ENCODE measurements around the gene CFAP74. TPM values are rescaled to one million over a fixed set of nuclear protein-coding genes. Genes with fewer than 3 reads are reported as not detected.

Gene CFAP74
- total RNA-seq, 2 donors from 2014 or later, result not detected

GRCh38 chr1:1956586-1957532 is 46.7 kb downstream of the CFAP74 start:
- ATAC-seq (no peak), DNase-seq (ENCODE audit: low spot score in 2 of 2) (no peak)
- Mint-ChIP-seq H3K36me3 (peaks cover 0 to 6% of the 10 kb centered on the region in 2 donors), H3K27ac (no peak overlapping the region), H3K9me3 (peaks cover 4 to 5% of the 10 kb centered on the region in 2 donors)

GRCh38 chr1:1956101-1956500 is 47.5 kb downstream of the CFAP74 start:
- peak overlapping the region; percentile 29 to 31 for H3K27ac Mint-ChIP-seq
- no peak for DNase-seq (ENCODE audit: low spot score in 2 of 2)

GRCh38 chr1:1955621-1956094 is 47.9 kb downstream of the CFAP74 start:
- no peak for ATAC-seq

More at GRCh38 chr1:1956101-1956500, 47.5 kb downstream of the CFAP74 start:
- H3K36me3 Mint-ChIP-seq, result peaks cover 0 to 12% of the 10 kb centered on the region in 2 donors
- H3K9me3 Mint-ChIP-seq, result peaks cover 5 to 9% of the 10 kb centered on the region in 2 donors
- no peak for ATAC-seq

GRCh38 chr1:1954831-1955441 is 48.6 kb downstream of the CFAP74 start:
- no peak for ATAC-seq
- Mint-ChIP-seq H3K36me3 (peaks cover 0 to 18% of the 10 kb centered on the region in 2 donors), H3K9me3 (peaks cover 5 to 18% of the 10 kb centered on the region in 2 donors), H3K27ac (peak overlapping the region in 1 of 2 donors; percentile 65)
- peak in 1 of 2 donors; percentile 27 for DNase-seq (ENCODE audit: low spot score in 2 of 2)

More at GRCh38 chr1:1955621-1956094, 47.9 kb downstream of the CFAP74 start:
- Mint-ChIP-seq H3K9me3 (peaks cover 5 to 14% of the 10 kb centered on the region in 2 donors), H3K27ac (peak overlapping the region in 1 of 2 donors; percentile 31), H3K36me3 (peaks cover 0 to 16% of the 10 kb centered on the region in 2 donors)
- DNase-seq (ENCODE audit: low spot score in 2 of 2), result no peak

- H3K9me3 Mint-ChIP-seq, result peaks cover 5 to 19% of the 10 kb centered on the region in 2 donors
- ATAC-seq (no peak), DNase-seq (ENCODE audit: low spot score in 2 of 2) (no peak)
- H3K27ac Mint-ChIP-seq, result no peak overlapping the region
- peaks cover 0 to 18% of the 10 kb centered on the region in 2 donors for H3K36me3 Mint-ChIP-seq
These were observed 49.6 kb downstream of the CFAP74 start for GRCh38 chr1:1954015-1954414.

- no peak for DNase-seq (ENCODE audit: low spot score in 2 of 2)
- ATAC-seq, result no peak
- peaks cover 0 to 18% of the 10 kb centered on the region in 2 donors for H3K36me3 Mint-ChIP-seq
- peak overlapping the region in 1 of 2 donors; percentile 33 for H3K27ac Mint-ChIP-seq
- peaks cover 5 to 19% of the 10 kb centered on the region in 2 donors for H3K9me3 Mint-ChIP-seq
These were observed 52.6 kb downstream of the CFAP74 start for GRCh38 chr1:1950940-1951339.

GRCh38 chr1:1948783-1949182 is 54.8 kb downstream of the CFAP74 start:
- Mint-ChIP-seq H3K9me3 (peaks cover 0 to 15% of the 10 kb centered on the region in 2 donors), H3K27ac (no peak overlapping the region), H3K36me3 (peaks cover 0 to 13% of the 10 kb centered on the region in 2 donors)
- no peak for DNase-seq (ENCODE audit: low spot score in 2 of 2)
- ATAC-seq, result no peak

GRCh38 chr1:1947493-1947892 is 56.1 kb downstream of the CFAP74 start:
- no peak for ATAC-seq
- H3K27ac Mint-ChIP-seq, result no peak overlapping the region
- H3K36me3 Mint-ChIP-seq, result peaks cover 0 to 13% of the 10 kb centered on the region in 2 donors
- DNase-seq (ENCODE audit: low spot score in 2 of 2), result no peak
- peaks cover 0 to 15% of the 10 kb centered on the region in 2 donors for H3K9me3 Mint-ChIP-seq

GRCh38 chr1:1946540-1946939 is 57.0 kb downstream of the CFAP74 start:
- Mint-ChIP-seq H3K9me3 (peaks cover 0 to 14% of the 10 kb centered on the region in 2 donors), H3K36me3 (peaks cover 0 to 11% of the 10 kb centered on the region in 2 donors), H3K27ac (no peak overlapping the region)
- DNase-seq (ENCODE audit: low spot score in 2 of 2) (no peak), ATAC-seq (no peak)

- Mint-ChIP-seq H3K9me3 (peaks cover 0 to 8% of the 10 kb centered on the region in 2 donors), H3K27ac (no peak overlapping the region), H3K36me3 (peaks cover 0 to 4% of the 10 kb centered on the region in 2 donors)
- DNase-seq (ENCODE audit: low spot score in 2 of 2) (no peak), ATAC-seq (no peak)
These were observed 57.7 kb downstream of the CFAP74 start for GRCh38 chr1:1945782-1946393.

GRCh38 chr1:1943834-1944570 is 59.6 kb downstream of the CFAP74 start:
- Mint-ChIP-seq H3K36me3 (no peaks in the 10 kb centered on the region), H3K9me3 (no peaks in the 10 kb centered on the region), H3K27ac (peak overlapping the region in 1 of 2 donors; percentile 26)
- peak; percentile 88 to 96 for ATAC-seq
- peak in 1 of 2 donors; percentile 66 for DNase-seq (ENCODE audit: low spot score in 2 of 2)

GRCh38 chr1:1942753-1943656 is 60.6 kb downstream of the CFAP74 start:
- ATAC-seq, result no peak
- no peak overlapping the region for H3K27ac Mint-ChIP-seq
- no peaks in the 10 kb centered on the region for H3K36me3 Mint-ChIP-seq
- no peaks in the 10 kb centered on the region for H3K9me3 Mint-ChIP-seq
- no peak for DNase-seq (ENCODE audit: low spot score in 2 of 2)

- DNase-seq (ENCODE audit: low spot score in 2 of 2), result no peak
- no peaks in the 10 kb centered on the region for H3K36me3 Mint-ChIP-seq
- ATAC-seq, result no peak
- H3K9me3 Mint-ChIP-seq, result no peaks in the 10 kb centered on the region
- no peak overlapping the region for H3K27ac Mint-ChIP-seq
These were observed 61.5 kb downstream of the CFAP74 start for GRCh38 chr1:1941868-1942752.

- ATAC-seq, result no peak
- no peak for DNase-seq (ENCODE audit: low spot score in 2 of 2)
- H3K27ac Mint-ChIP-seq, result no peak overlapping the region
- no peaks in the 10 kb centered on the region for H3K36me3 Mint-ChIP-seq
- H3K9me3 Mint-ChIP-seq, result no peaks in the 10 kb centered on the region
These were observed 62.3 kb downstream of the CFAP74 start for GRCh38 chr1:1941211-1941841.

Measured in activated naive CD4-positive, alpha-beta T cell treated with anti-CD3 and anti-CD28 coated beads, Interleukin-2, amount 50 U/mL, for 72 hours (primary cell).